SK-N-SH treated with all-trans-retinoic acid at 6 μM for 48 hours (cell line): ENCODE results near the gene DNAJC27.

Experiments used
- CSDC2 ChIP-seq: fragments of 250-450 bp; sonication (Bioruptor Pico); IDR thresholded peaks from 2 replicates; pipeline ENCODE4 v1.5.0; 2020; ENCODE audit warnings: mild to moderate bottlenecking, moderate library complexity
- ESRRG ChIP-seq: fragments of 250-450 bp; sonication (Bioruptor Pico); IDR thresholded peaks from 2 replicates; pipeline ENCODE4 v1.6.1; 2021; ENCODE audit warnings: mild to moderate bottlenecking
- ISL1 ChIP-seq: fragments of 250-450 bp; sonication (Bioruptor Pico); IDR thresholded peaks from 2 replicates; pipeline ENCODE4 v2.1.2; 2022; ENCODE audit warnings: mild to moderate bottlenecking, moderate library complexity
- OSR1 ChIP-seq: fragments of 250-450 bp; sonication (Bioruptor Pico); IDR thresholded peaks from 2 replicates; pipeline ENCODE4 v1.8.0; 2022; ENCODE audit warnings: moderate library complexity, mild to moderate bottlenecking, inconsistent platforms
- POU6F1 ChIP-seq: fragments of 250-450 bp; sonication (Bioruptor Pico); IDR thresholded peaks from 2 replicates; pipeline ENCODE4 v1.8.0; 2021; ENCODE audit warnings: low read depth, mild to moderate bottlenecking, moderate library complexity, borderline replicate concordance
- SNAI2 ChIP-seq: fragments of 250-450 bp; sonication (Bioruptor Pico); IDR thresholded peaks from 2 replicates; pipeline ENCODE4 v1.5.0; 2020; ENCODE audit warnings: mild to moderate bottlenecking, moderate library complexity
- TSHZ2 ChIP-seq: fragments of 250-450 bp; sonication (Bioruptor Pico); IDR thresholded peaks from 2 replicates; pipeline ENCODE4 v1.5.0; 2020; ENCODE audit warnings: mild to moderate bottlenecking, moderate library complexity
- ZC3H10 ChIP-seq: fragments of 250-450 bp; sonication (Bioruptor Pico); IDR thresholded peaks from 2 replicates; pipeline ENCODE4 v1.5.1; 2021; ENCODE audit warnings: mild to moderate bottlenecking, moderate library complexity
- ZFP3 ChIP-seq: fragments of 250-450 bp; sonication (Bioruptor Pico); IDR thresholded peaks from 2 replicates; pipeline ENCODE4 v1.5.0; 2020; ENCODE audit warnings: mild to moderate bottlenecking, moderate library complexity
- TF ChIP-seq, protein P1 (sequence below): fragments of 250-450 bp; sonication (Bioruptor Pico); IDR thresholded peaks from 2 replicates; pipeline ENCODE4 v1.8.0; 2020; ENCODE audit warnings: mild to moderate bottlenecking, moderate library complexity, borderline replicate concordance

GRCh38 chr2:24903161-24904103, 68.3 kb downstream of the DNAJC27 start:
- TF ChIP-seq ESRRG (no peak), ZC3H10 (CRISPR knock-in tag) (no peak), ZFP3 (CRISPR knock-in tag) (no peak), CSDC2 (CRISPR knock-in tag) (no peak), TSHZ2 (CRISPR knock-in tag) (no peak), POU6F1 (CRISPR knock-in tag) (no peak), ISL1 (CRISPR knock-in tag) (no peak), SNAI2 (no peak), OSR1 (CRISPR knock-in tag) (no peak)
- TF ChIP-seq, protein P1, sequence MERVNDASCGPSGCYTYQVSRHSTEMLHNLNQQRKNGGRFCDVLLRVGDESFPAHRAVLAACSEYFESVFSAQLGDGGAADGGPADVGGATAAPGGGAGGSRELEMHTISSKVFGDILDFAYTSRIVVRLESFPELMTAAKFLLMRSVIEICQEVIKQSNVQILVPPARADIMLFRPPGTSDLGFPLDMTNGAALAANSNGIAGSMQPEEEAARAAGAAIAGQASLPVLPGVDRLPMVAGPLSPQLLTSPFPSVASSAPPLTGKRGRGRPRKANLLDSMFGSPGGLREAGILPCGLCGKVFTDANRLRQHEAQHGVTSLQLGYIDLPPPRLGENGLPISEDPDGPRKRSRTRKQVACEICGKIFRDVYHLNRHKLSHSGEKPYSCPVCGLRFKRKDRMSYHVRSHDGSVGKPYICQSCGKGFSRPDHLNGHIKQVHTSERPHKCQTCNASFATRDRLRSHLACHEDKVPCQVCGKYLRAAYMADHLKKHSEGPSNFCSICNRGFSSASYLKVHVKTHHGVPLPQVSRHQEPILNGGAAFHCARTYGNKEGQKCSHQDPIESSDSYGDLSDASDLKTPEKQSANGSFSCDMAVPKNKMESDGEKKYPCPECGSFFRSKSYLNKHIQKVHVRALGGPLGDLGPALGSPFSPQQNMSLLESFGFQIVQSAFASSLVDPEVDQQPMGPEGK (CRISPR knock-in tag) = no peak
